ENCODE measurements around the gene SLC22A1.
"Not testable (repeated sequence)": the region's sequence is repeated elsewhere in the genome, so short reads cannot be mapped to it uniquely, and the experiment has no call there.

- not testable (repeated sequence) for TF ChIP-seq RFX5 (IDR thresholded peaks at IDR 0.05; ENCODE audit: borderline replicate concordance, low read depth, low read length); JUN (IDR thresholded peaks at IDR 0.05; ENCODE audit: low read depth, low read length); POLR2A (IDR thresholded peaks at IDR 0.05; ENCODE audit: control extremely low read depth in 1 of 2, low read depth in 2 of 2, low read length in 2 of 2); SIX5 (IDR thresholded peaks at IDR 0.05; ENCODE audit: low read depth, low read length); HDAC2 (IDR thresholded peaks at IDR 0.05; ENCODE audit: borderline replicate concordance in 1 of 2, low read depth in 2 of 2, low read length in 2 of 2); EP300 (IDR thresholded peaks at IDR 0.05; ENCODE audit: borderline replicate concordance in 1 of 2, low read depth in 2 of 2, low read length in 2 of 2); EZH2 (IDR thresholded peaks at IDR 0.05; ENCODE audit: low read depth, low read length, severe bottlenecking); RAD21 (IDR thresholded peaks at IDR 0.05 in 1 of 2, conservative IDR thresholded peaks at IDR 0.05 in 1 of 2; ENCODE audit: low read depth in 2 of 2, low read length in 2 of 2); GABPA (IDR thresholded peaks at IDR 0.05; ENCODE audit: borderline replicate concordance, insufficient read depth, low read length); POLR2AphosphoS5 (IDR thresholded peaks at IDR 0.05; ENCODE audit: low read depth, low read length); GTF2F1 (IDR thresholded peaks at IDR 0.05; ENCODE audit: borderline replicate concordance, low read depth, low read length)
- TF ChIP-seq, protein P1, sequence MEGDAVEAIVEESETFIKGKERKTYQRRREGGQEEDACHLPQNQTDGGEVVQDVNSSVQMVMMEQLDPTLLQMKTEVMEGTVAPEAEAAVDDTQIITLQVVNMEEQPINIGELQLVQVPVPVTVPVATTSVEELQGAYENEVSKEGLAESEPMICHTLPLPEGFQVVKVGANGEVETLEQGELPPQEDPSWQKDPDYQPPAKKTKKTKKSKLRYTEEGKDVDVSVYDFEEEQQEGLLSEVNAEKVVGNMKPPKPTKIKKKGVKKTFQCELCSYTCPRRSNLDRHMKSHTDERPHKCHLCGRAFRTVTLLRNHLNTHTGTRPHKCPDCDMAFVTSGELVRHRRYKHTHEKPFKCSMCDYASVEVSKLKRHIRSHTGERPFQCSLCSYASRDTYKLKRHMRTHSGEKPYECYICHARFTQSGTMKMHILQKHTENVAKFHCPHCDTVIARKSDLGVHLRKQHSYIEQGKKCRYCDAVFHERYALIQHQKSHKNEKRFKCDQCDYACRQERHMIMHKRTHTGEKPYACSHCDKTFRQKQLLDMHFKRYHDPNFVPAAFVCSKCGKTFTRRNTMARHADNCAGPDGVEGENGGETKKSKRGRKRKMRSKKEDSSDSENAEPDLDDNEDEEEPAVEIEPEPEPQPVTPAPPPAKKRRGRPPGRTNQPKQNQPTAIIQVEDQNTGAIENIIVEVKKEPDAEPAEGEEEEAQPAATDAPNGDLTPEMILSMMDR (IDR thresholded peaks at IDR 0.05; ENCODE audit: control extremely low read depth in 1 of 3, insufficient read depth in 1 of 3, low read depth in 1 of 3, low read length in 3 of 3): not testable (repeated sequence)
- TF ChIP-seq, protein P2, sequence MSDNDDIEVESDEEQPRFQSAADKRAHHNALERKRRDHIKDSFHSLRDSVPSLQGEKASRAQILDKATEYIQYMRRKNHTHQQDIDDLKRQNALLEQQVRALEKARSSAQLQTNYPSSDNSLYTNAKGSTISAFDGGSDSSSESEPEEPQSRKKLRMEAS (IDR thresholded peaks at IDR 0.05): not testable (repeated sequence)
- TF ChIP-seq, protein P3, sequence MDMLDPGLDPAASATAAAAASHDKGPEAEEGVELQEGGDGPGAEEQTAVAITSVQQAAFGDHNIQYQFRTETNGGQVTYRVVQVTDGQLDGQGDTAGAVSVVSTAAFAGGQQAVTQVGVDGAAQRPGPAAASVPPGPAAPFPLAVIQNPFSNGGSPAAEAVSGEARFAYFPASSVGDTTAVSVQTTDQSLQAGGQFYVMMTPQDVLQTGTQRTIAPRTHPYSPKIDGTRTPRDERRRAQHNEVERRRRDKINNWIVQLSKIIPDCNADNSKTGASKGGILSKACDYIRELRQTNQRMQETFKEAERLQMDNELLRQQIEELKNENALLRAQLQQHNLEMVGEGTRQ (IDR thresholded peaks at IDR 0.05; ENCODE audit: low read length): not testable (repeated sequence)
These were observed 7.1 kb upstream of the SLC22A1 start for GRCh38 chr6:160114536-160114935.
